ENCODE results near the gene GPC5.
"Not testable (repeated sequence)": the region's sequence is repeated elsewhere in the genome, so short reads cannot be mapped to it uniquely, and the experiment has no call there.

Gene GPC5

GRCh38 chr13:91773591-91774227 is 375.3 kb downstream of the GPC5 start:
- no peak for DNase-seq (ENCODE audit: low spot score)

- DNase-seq (ENCODE audit: low spot score) = no peak
Measured at GRCh38 chr13:91774397-91774796, 376.0 kb downstream of the GPC5 start.

GRCh38 chr13:91776611-91777193 is 378.3 kb downstream of the GPC5 start:
- no peak for DNase-seq (ENCODE audit: low spot score)

- DNase-seq (ENCODE audit: low spot score) = no peak
Measured at GRCh38 chr13:91778123-91778522, 379.7 kb downstream of the GPC5 start.

- DNase-seq (ENCODE audit: low spot score) = not testable (repeated sequence)
Measured at GRCh38 chr13:91781982-91782691, 383.7 kb downstream of the GPC5 start.

GRCh38 chr13:91785431-91786119 is 387.2 kb downstream of the GPC5 start:
- DNase-seq (ENCODE audit: low spot score) = no peak

GRCh38 chr13:91792054-91792453 is 393.6 kb downstream of the GPC5 start:
- DNase-seq (ENCODE audit: low spot score) = no peak

- no peak for DNase-seq (ENCODE audit: low spot score)
Measured at GRCh38 chr13:91797567-91797966, 399.1 kb downstream of the GPC5 start.

GRCh38 chr13:91798338-91798737 is 399.9 kb downstream of the GPC5 start:
- DNase-seq (ENCODE audit: low spot score) = not testable (repeated sequence)

GRCh38 chr13:91801772-91802171 is 403.4 kb downstream of the GPC5 start:
- not testable (repeated sequence) for DNase-seq (ENCODE audit: low spot score)

GRCh38 chr13:91802957-91803356 is 404.5 kb downstream of the GPC5 start:
- no peak for DNase-seq (ENCODE audit: low spot score)

GRCh38 chr13:91804724-91805123 is 406.3 kb downstream of the GPC5 start:
- DNase-seq (ENCODE audit: low spot score) = no peak

- DNase-seq (ENCODE audit: low spot score) = no peak
Measured at GRCh38 chr13:91805605-91806004, 407.2 kb downstream of the GPC5 start.

- no peak for DNase-seq (ENCODE audit: low spot score)
Measured at GRCh38 chr13:91809161-91809560, 410.7 kb downstream of the GPC5 start.

GRCh38 chr13:91813253-91813652 is 414.8 kb downstream of the GPC5 start:
- DNase-seq (ENCODE audit: low spot score) = no peak

GRCh38 chr13:91816263-91816807 is 417.9 kb downstream of the GPC5 start:
- no peak for DNase-seq (ENCODE audit: low spot score)

- no peak for DNase-seq (ENCODE audit: low spot score)
Measured at GRCh38 chr13:91817250-91817649, 418.8 kb downstream of the GPC5 start.

- no peak for DNase-seq (ENCODE audit: low spot score)
Measured at GRCh38 chr13:91824416-91824815, 426.0 kb downstream of the GPC5 start.

- no peak for DNase-seq (ENCODE audit: low spot score)
Measured at GRCh38 chr13:91825516-91825915, 427.1 kb downstream of the GPC5 start.

- no peak for DNase-seq (ENCODE audit: low spot score)
Measured at GRCh38 chr13:91836553-91836952, 438.1 kb downstream of the GPC5 start.

- DNase-seq (ENCODE audit: low spot score) = no peak
Measured at GRCh38 chr13:91845612-91846011, 447.2 kb downstream of the GPC5 start.

- no peak for DNase-seq (ENCODE audit: low spot score)
Measured at GRCh38 chr13:91863699-91864098, 465.3 kb downstream of the GPC5 start.

- DNase-seq (ENCODE audit: low spot score) = no peak
Measured at GRCh38 chr13:91868351-91868750, 469.9 kb downstream of the GPC5 start.

Measured in germinal center (tissue), 1 donor.